22Rv1 (cell line): ENCODE results near the gene EPHA8.

ENCODE experiments used
- ZFX ChIP-seq: fragments of 450-650 bp; IDR thresholded peaks from 2 replicates; pipeline ENCODE4 v1.6.1; 2017; ENCODE audit warnings: antibody characterized with exemption, borderline replicate concordance
- TF ChIP-seq, protein P1 (sequence below): fragments of 450-650 bp; IDR thresholded peaks from 2 replicates; pipeline ENCODE4 v1.5.1; 2017; ENCODE audit warnings: mild to moderate bottlenecking

DNA sequence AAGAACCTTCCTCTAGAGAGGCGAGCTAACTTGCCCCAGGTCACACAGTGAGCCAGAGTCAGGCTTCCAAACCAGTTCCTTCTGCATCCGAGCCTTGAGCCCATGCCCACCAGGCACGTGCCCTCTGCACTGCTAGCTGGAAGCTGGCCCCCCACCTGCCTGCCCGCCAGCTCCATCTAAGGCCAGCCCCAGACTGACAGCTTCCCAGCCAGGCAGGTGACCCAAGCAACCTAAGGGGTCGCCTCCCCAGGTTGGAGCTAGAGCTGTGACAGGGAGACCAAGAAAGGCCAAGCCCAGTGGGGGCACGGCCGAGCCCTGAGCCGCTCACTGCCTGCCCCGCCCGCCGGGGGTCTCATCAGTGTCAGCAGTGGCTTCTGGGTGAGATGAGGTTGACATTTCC is 53.3 kb downstream of the EPHA8 start:
- TF ChIP-seq, protein P1, sequence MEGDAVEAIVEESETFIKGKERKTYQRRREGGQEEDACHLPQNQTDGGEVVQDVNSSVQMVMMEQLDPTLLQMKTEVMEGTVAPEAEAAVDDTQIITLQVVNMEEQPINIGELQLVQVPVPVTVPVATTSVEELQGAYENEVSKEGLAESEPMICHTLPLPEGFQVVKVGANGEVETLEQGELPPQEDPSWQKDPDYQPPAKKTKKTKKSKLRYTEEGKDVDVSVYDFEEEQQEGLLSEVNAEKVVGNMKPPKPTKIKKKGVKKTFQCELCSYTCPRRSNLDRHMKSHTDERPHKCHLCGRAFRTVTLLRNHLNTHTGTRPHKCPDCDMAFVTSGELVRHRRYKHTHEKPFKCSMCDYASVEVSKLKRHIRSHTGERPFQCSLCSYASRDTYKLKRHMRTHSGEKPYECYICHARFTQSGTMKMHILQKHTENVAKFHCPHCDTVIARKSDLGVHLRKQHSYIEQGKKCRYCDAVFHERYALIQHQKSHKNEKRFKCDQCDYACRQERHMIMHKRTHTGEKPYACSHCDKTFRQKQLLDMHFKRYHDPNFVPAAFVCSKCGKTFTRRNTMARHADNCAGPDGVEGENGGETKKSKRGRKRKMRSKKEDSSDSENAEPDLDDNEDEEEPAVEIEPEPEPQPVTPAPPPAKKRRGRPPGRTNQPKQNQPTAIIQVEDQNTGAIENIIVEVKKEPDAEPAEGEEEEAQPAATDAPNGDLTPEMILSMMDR: no peak
- no peak for TF ChIP-seq ZFX
